ENCODE measurements around the gene ZNF888.
"Not testable (repeated sequence)": the region's sequence is repeated elsewhere in the genome, so short reads cannot be mapped to it uniquely, and the experiment has no call there.

The ZNF888 gene

GRCh38 chr19:52868031-52868430, 55.2 kb downstream of the ZNF888 start:
- DNase-seq, result not testable (repeated sequence)

- DNase-seq, result not testable (repeated sequence)
Observed at GRCh38 chr19:52857378-52858191, 65.6 kb downstream of the ZNF888 start, which contains the start of gene ZNF468. Gene ZNF468 (minus strand): TSS chr19:52857619. CDS start chr19:52854272, 3,347 bp downstream.

- not testable (repeated sequence) for DNase-seq
Observed at GRCh38 chr19:52856540-52857377, 66.5 kb downstream of the ZNF888 start.
